COR-L47 (cell line): ENCODE results near the gene GIMAP4.
"Not testable (repeated sequence)": the region's sequence is repeated elsewhere in the genome, so short reads cannot be mapped to it uniquely, and the experiment has no call there.

Experiments
- DNase-seq: peaks from one replicate; lab custom pipeline; 2025; lab: John Stamatoyannopoulos, UW

Gene GIMAP4

DNA sequence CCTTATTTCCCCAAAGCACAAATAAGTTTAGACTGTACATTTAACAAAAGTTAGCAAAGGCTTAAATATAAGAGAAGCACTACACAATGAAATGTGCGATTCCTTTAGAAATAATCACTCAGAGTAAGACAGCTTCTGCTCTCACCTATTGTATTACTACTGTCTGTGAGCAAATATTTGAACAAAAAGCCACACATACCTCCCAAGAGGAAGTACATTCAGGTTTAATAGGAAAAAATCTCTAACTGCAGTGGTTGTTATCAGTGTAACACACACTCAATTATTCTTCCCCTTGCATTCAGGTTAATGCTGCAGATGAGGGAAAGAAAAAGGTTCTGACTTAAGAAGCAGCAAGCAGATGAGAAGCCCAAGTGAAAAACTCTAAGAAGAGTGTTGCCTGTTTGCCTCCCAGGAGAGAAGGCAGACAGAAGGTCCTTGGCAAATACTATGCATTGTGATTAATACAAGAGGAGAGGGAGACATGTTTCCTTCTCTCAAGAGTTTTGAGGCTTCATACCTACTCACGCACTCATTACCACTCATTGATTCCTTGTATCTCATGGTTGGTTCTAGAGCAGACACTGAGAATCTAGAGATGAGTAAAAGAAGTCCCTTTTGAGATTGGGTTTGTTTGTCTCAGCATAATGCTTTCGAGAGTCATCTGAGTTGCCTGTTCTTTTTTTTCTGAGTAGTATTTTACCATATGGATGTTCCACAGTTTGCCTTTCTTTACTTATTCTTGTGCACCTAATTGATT is 13.6 kb downstream of the GIMAP4 start:
- no peak for DNase-seq

DNA sequence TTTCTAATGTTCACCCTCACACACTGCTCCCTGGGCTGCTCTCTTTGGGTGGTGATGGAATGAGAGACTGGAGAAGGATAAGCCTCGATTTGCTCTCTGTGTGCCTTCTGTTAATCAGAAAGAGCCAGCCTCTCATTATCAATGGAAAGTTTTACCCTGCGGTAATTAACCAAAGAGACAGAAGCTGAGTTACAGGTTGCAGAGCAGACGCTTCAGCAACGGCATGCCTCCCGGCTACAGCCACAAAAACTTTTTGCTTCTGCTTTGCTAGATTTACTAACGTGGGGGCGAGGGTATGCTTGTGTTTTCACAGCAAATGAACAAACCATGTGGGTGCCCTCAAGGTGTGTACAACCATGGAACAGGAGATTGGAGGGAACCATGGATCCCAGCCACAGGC is 18.0 kb downstream of the GIMAP4 start:
- DNase-seq, result no peak

GRCh38 chr7:150586068-150586784 is 19.0 kb downstream of the GIMAP4 start:
- no peak for DNase-seq

GRCh38 chr7:150586785-150587152 is 19.6 kb downstream of the GIMAP4 start:
- DNase-seq, result no peak

DNA sequence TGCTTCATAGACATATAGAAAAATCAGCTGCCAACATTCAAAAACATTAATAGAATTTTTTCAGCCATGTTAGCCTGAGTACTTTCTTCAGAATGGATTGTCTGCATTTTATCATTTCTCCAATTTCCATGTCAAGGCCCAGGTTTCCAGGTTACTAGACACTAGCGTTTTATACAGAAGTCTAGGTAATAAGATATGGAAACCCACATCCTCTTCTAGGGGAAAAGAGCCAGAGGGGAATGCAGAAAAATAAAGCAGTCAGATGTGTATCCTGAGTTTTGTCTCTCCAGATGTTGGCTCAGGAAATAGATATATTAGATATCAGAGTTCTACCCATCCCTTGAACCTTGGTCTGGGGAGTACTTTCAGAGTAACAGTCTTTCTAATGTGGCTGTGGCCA is 20.4 kb downstream of the GIMAP4 start:
- no peak for DNase-seq

DNA sequence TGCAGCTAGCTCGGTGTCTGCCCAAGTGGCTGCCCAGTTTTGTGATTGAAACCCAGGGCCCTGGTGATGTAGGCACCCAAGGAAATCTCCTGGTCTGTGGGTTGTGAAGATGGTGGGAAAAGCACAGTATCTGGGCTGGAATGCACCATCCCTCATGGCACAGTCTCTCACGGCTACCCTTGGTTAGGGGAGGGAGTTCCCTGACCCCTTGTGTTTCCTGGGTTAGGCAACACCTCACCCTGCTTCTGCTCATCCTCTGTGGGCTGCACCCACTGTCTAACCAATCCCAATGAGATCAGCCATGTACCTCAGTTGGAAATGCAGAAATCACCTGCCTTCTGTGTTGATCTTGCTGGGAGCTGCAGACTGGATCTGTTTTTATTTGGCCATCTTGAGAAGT is 27.6 kb downstream of the GIMAP4 start:
- no peak for DNase-seq

GRCh38 chr7:150595361-150595760 is 28.2 kb downstream of the GIMAP4 start:
- no peak for DNase-seq

GRCh38 chr7:150603600-150603999 is 36.4 kb downstream of the GIMAP4 start:
- DNase-seq, result not testable (repeated sequence)

- no peak for DNase-seq
Observed at GRCh38 chr7:150610233-150610632, 43.0 kb downstream of the GIMAP4 start.

DNA sequence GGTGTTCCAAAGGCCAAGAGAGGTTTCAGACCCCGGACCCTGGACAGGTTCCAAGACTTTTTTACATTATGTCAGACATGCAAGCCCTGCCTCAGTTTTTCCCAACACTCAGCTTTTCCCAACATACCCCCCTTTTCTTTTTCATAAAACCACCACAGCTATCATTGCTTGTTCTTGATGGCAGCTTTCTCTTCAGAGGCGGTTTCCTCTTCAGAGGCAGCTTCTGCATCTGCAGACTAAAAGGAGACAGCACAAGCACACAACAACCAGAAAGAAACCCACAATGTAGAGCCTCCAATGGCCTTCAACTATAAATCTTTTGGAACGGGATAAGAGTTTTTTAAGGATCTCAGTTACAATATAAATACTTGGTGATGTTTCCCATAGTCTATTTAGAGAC is 45.7 kb downstream of the GIMAP4 start:
- no peak for DNase-seq

GRCh38 chr7:150613880-150614279 is 46.7 kb downstream of the GIMAP4 start:
- DNase-seq, result no peak

DNA sequence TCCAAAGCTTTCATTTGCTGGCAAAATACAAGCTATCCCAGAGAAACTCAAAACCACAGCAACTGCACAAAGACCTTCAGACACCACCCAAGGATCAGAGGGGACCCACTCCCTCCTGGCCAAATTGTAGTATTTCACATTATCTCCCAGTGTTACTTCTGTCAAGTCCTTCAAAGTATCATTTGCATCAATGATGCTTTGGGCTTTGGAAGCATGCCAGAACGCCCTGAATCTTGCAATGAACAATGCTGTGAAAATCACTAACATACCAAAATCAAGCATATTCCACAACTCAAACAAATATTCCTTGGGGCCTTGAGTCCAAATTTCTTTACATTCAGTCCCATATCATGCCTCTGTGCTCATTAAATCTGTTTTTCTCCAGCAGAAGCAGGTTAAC is 47.2 kb downstream of the GIMAP4 start:
- DNase-seq, result not testable (repeated sequence)

DNA sequence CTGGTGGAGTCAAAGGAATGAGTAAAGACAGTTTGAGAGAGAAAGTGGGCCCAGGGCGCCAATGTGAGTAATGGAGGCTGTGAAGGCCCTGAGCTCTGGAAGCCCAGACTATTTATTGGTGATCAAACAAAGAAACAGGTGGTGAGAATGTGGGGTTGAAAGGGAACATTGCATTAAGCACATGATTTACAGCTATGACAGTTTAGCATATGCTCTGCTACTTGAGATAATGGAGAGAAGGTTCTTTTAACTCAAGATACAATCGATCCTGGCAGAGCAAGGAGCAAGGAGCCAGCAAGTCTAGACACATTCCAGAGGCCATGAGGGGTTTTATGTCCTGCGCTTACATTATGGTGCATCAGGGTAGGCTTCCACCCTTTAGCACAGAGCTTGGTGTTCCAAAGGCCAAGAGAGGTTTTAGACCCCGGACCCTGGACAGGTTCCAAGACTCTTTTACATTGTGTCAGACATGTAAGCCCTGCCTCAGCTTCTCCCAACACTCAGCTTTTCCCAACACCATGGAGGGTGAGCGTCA is 48.1 kb downstream of the GIMAP4 start:
- DNase-seq, result not testable (repeated sequence)

DNA sequence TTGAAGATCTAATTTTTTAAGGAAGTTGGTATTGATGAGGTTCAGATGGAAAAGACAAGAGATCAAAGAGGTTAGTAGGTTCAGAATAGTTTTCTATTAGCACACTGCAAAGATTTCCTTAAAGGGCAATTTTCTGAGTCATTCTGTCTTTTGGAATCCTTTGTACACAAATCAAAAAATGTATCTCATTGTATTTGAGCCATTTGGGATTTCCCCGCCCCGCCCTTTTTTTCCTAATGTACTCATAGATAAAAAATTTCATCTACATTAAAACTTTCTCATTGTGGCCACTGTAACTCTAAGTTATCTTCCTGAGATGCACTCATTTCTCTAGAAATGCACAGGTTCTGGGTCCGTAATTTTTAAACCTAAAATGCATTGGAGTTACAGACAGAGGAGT is 52.9 kb downstream of the GIMAP4 start:
- DNase-seq, result no peak

DNA sequence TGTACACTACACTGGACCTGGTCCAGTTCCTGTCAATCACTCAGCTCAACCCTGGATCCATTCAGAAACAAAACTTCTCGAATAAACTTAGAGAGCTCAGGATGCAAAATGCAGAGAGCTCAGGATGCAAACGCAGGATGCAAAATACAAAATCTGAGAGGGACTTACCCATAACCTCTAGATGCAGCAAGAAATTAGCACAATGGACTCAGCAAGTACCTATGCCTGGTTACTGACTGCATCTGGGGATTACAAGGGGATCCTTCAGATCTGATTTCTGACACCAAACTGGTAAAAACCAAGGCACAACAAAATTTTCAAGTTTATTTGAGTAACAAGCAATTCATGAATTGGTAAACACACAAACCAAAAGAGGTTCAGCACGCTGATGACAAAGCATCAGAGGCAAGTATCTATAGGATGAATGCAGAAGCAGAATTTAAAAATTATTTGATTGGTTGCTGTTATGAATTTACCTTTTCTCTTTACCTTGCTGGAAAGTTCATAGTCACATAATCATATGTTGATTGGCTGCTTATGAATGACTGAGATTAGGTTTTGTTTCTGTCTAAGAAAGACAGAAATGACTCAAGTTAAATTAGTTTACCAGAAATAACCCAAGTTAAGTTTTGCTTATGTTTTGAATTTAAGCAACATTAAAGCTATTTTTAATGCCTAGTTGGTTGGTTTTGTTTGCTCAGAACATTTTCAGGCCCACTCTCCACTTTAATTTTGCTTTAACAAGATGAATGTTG is 53.6 kb downstream of the GIMAP4 start:
- no peak for DNase-seq

GRCh38 chr7:150621376-150621775 is 54.2 kb downstream of the GIMAP4 start:
- DNase-seq, result no peak
